IMR-90 (cell line): Measurements from ENCODE around the gene RER1. TPM values are rescaled to one million over a fixed set of nuclear protein-coding genes. Genes with fewer than 3 reads are reported as not detected.

Source experiments
- ATAC-seq: fragments of 200-7000 bp; cut with Tn5 transposase; 2 replicates; pipeline ENCODE4 v1.9.1; 2020; ENCODE audit warnings: low read depth, mild to moderate bottlenecking, moderate library complexity
- BruUV-seq: library from RNA; stranded (reverse); fragments of 400-500 nt; replicated peaks from 2 replicates; lab custom pipeline; 2021; lab: Mats Ljungman, UMichigan
- CTCF ChIA-PET: fragments of 300-600 bp; formaldehyde crosslinking; extraction: SDS; loops from one replicate; lab custom pipeline; 2021; ENCODE audit warnings: antibody characterized with exemption; lab: Yijun Ruan, JAX
- POLR2A ChIA-PET: fragments of 300-600 bp; sonication (Branson Sonifier 250); formaldehyde crosslinking; loops from one replicate; lab custom pipeline; 2022; ENCODE audit warnings: antibody characterized with exemption; ENCODE audit not compliant: unreplicated experiment; lab: Charles Lee
- DNase-seq: peaks from one replicate; pipeline ENCODE4 v3.0.0; 2013
- H2AFZ ChIP-seq: replicated peaks from 2 replicates; pipeline ENCODE3; 2013; ENCODE audit warnings: low read length, mild to moderate bottlenecking; ENCODE audit not compliant: poor library complexity
- H2AK5ac ChIP-seq: 2 replicates; pipeline ENCODE4 v1.6.1; 2013; ENCODE audit warnings: low read depth, low read length, inconsistent platforms
- H2AK9ac ChIP-seq: replicated peaks from 2 replicates; pipeline ENCODE3; 2013; ENCODE audit warnings: mild to moderate bottlenecking, low read depth, low read length, moderate library complexity; ENCODE audit not compliant: poor library complexity
- H2BK120ac ChIP-seq: 2 replicates; pipeline ENCODE4 v1.6.1; 2013; ENCODE audit warnings: low read depth, low read length, inconsistent platforms
- H2BK15ac ChIP-seq: 3 replicates; pipeline ENCODE4 v1.6.1; 2013; ENCODE audit warnings: low read depth, low read length, inconsistent platforms
- H2BK20ac ChIP-seq: 2 replicates; pipeline ENCODE4 v1.6.1; 2013; ENCODE audit warnings: low read depth, mild to moderate bottlenecking, inconsistent platforms, low read length, moderate library complexity
- H2BK5ac ChIP-seq: 2 replicates; pipeline ENCODE4 v1.6.1; 2013; ENCODE audit warnings: mild to moderate bottlenecking, low read depth, low read length, inconsistent platforms; ENCODE audit not compliant: poor library complexity, severe bottlenecking
- H3K14ac ChIP-seq: replicated peaks from 2 replicates; pipeline ENCODE4 v1.6.1; 2013; ENCODE audit warnings: low read depth, low read length, inconsistent platforms
- H3K18ac ChIP-seq: 2 replicates; pipeline ENCODE4 v1.6.1; 2013; ENCODE audit warnings: low read depth, low read length, control low read depth
- H3K23ac ChIP-seq: 2 replicates; pipeline ENCODE4 v1.6.1; 2013; ENCODE audit warnings: low read depth, low read length, inconsistent platforms
- H3K27ac ChIP-seq: 2 replicates; pipeline ENCODE4 v1.5.1; 2013; ENCODE audit warnings: mild to moderate bottlenecking, control low read depth, low read length; ENCODE audit not compliant: insufficient read depth
- H3K27me3 ChIP-seq: 2 replicates; pipeline ENCODE4 v1.6.1; 2013; ENCODE audit warnings: low read length; ENCODE audit not compliant: control insufficient read depth, insufficient read depth
- H3K36me3 ChIP-seq: 2 replicates; pipeline ENCODE4 v1.6.1; 2013; ENCODE audit warnings: low read length, mixed read lengths; ENCODE audit not compliant: control insufficient read depth, insufficient read depth
- H3K4ac ChIP-seq: 2 replicates; pipeline ENCODE4 v1.6.1; 2013; ENCODE audit warnings: low read depth, low read length, inconsistent platforms
- H3K4me1 ChIP-seq: 2 replicates; pipeline ENCODE4 v1.6.1; 2013; ENCODE audit warnings: low read length, mixed read lengths; ENCODE audit not compliant: control insufficient read depth, insufficient read depth
- H3K4me2 ChIP-seq: 2 replicates; pipeline ENCODE4 v1.6.1; 2013; ENCODE audit warnings: low read depth, mild to moderate bottlenecking, control low read depth, low read length, moderate library complexity
- H3K4me3 ChIP-seq: 2 replicates; pipeline ENCODE4 v1.5.1; 2013; ENCODE audit warnings: low read depth, mild to moderate bottlenecking, control low read depth, low read length, moderate library complexity; ENCODE audit not compliant: insufficient read depth
- H3K56ac ChIP-seq: 2 replicates; pipeline ENCODE4 v1.6.1; 2013; ENCODE audit warnings: low read length, inconsistent platforms; ENCODE audit not compliant: insufficient read depth; ENCODE audit errors: extremely low read depth
- H3K79me1 ChIP-seq, 2 experiments: 2 replicates each; pipeline ENCODE4 v1.6.1; 2013; ENCODE audit warnings: low read length in 2 of 2, inconsistent platforms in 1 of 2, low read depth in 1 of 2
- H3K9ac ChIP-seq: 2 replicates; pipeline ENCODE4 v1.6.1; 2013; ENCODE audit warnings: low read depth, low read length, control low read depth
- H3K9me1 ChIP-seq: 2 replicates; pipeline ENCODE4 v1.6.1; 2013; ENCODE audit warnings: low read length, inconsistent platforms; ENCODE audit not compliant: insufficient read depth
- H3K9me3 ChIP-seq: 2 replicates; pipeline ENCODE4 v1.6.1; 2013; ENCODE audit warnings: low read length; ENCODE audit not compliant: control insufficient read depth, insufficient read depth
- H4K20me1 ChIP-seq: 2 replicates; pipeline ENCODE4 v1.6.1; 2013; ENCODE audit warnings: low read length, inconsistent platforms; ENCODE audit not compliant: insufficient read depth
- H4K5ac ChIP-seq: 2 replicates; pipeline ENCODE4 v1.6.1; 2013; ENCODE audit warnings: mild to moderate bottlenecking, low read depth, low read length, control low read depth
- H4K8ac ChIP-seq, 2 experiments: 2 replicates each; pipeline ENCODE4 v1.6.1; 2013; ENCODE audit warnings: low read depth in 2 of 2, low read length in 2 of 2, control low read depth in 1 of 2, inconsistent platforms in 1 of 2
- H4K91ac ChIP-seq: 2 replicates; pipeline ENCODE4 v1.6.1; 2013; ENCODE audit warnings: low read depth, low read length, inconsistent platforms; ENCODE audit not compliant: insufficient read depth
- MAZ ChIP-seq: IDR thresholded peaks from 2 replicates; pipeline ENCODE4 v1.6.1; 2012; ENCODE audit warnings: low read depth, mild to moderate bottlenecking, low read length, improper control_type of control experiment, moderate library complexity, borderline replicate concordance
- MXI1 ChIP-seq: IDR thresholded peaks from 2 replicates; pipeline ENCODE4 v1.6.1; 2012; ENCODE audit warnings: low read depth, mild to moderate bottlenecking, low read length, moderate library complexity, borderline replicate concordance
- SMC3 ChIP-seq: fragments of 150-350 bp; IDR thresholded peaks from 2 replicates; pipeline ENCODE4 v1.6.1; 2016; ENCODE audit warnings: low read depth, mild to moderate bottlenecking, antibody characterized with exemption, low read length, moderate library complexity
- WGBS, 2 experiments: methylation state at CpG; one replicate each; pipeline versions ENCODE4 v1.1.5 to v1.1.7; 2013; ENCODE audit warnings: missing lambda C conversion rate in 2 of 2; ENCODE audit not compliant: insufficient read length in 1 of 2; ENCODE audit errors: extremely low coverage in 2 of 2; 5-methylcytosine and 5-hydroxymethylcytosine counted together
- dilution Hi-C: fragments of 300-500 bp; cut with HindIII; formaldehyde crosslinking; loops from one replicate; pipeline ENCODE4 v1.14.3; 2018; ENCODE audit warnings: low sequenced_read_pairs; ENCODE audit not compliant: unreplicated experiment
- in situ Hi-C: fragments of 300-500 bp; cut with MboI; formaldehyde crosslinking; loops from 3 replicates; pipeline ENCODE4 v1.14.3; 2019; ENCODE audit warnings: low sequenced_read_pairs, inconsistent platforms, mixed read lengths
- intact Hi-C: fragments of 100-400 bp; cut with micrococcal nuclease; formaldehyde crosslinking; loops from 2 replicates; pipeline ENCODE4 v1.10.0; 2022
- polyA plus RNA-seq, 3 experiments: library from polyadenylated mRNA; depleted of rRNA; stranded (reverse); fragments of >200 nt; gene quantifications; 2 replicates each; pipeline ENCODE4 v1.2.3, GENCODE V29; 2012; ENCODE audit warnings: low replicate concordance in 1 of 3
- total RNA-seq: library from RNA; depleted of rRNA; stranded (reverse); fragments of >200 nt; gene quantifications from 2 replicates; pipeline ENCODE4 v1.2.3, GENCODE V29; 2012

The RER1 gene
- total and polyA plus RNA-seq, 2 of the 4 experiments (the other 2 are of a cell fraction): 47.1 to 240 TPM

DNA sequence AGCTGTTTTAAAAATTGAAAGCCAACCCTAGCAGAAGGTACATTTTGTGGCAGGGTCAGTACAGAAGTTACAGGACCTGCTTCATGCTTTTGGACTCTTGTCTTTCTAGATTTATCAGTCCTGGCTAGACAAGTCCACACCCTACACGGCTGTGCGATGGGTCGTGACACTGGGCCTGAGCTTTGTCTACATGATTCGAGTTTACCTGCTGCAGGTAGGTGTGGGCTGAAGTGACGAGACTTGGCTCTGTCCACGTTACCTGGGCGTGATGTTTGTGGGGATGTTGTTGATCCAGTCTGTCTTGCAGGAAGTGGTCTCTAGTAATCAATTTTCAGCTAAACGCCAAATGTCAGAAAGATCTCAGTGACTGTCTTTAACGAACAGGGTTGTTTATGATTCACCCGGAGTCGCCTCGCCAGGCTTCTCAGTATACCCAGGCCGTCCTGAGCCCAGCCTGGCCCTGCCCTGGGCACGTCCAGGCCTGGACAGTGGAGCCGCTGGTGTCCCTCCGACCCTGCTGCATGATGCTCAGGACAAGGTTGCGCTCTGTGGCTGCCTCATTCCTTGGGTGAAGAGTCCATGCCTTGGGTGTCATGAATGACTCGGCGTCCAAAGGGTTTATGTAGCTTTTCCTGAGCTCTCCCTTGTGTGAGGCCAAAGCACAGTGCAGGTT lies 5.5 kb downstream of the RER1 start:
- Histone ChIP-seq H3K9ac (no peak overlapping the region), H3K79me1 (peaks cover 30 to 84% of the 10 kb centered on the region in 2 experiments), H3K27me3 (no peaks in the 10 kb centered on the region), H2BK5ac (no peak overlapping the region), H2AK5ac (no peak overlapping the region), H2AK9ac (no peak overlapping the region), H3K4me3 (no peak overlapping the region), H3K56ac (no peak overlapping the region), H2BK20ac (no peak overlapping the region), H4K8ac (no peak overlapping the region), H3K14ac (no peak overlapping the region), H3K9me1 (peaks cover 5% of the 10 kb centered on the region), H4K20me1 (peaks cover 75% of the 10 kb centered on the region), H3K9me3 (no peaks in the 10 kb centered on the region), H3K18ac (no peak overlapping the region), H2BK15ac (no peak overlapping the region), H3K4me1 (peaks cover 5% of the 10 kb centered on the region), H2BK120ac (no peak overlapping the region), H2AFZ (no peak overlapping the region), H4K91ac (no peak overlapping the region), H3K27ac (no peak overlapping the region), H3K4ac (no peak overlapping the region), H4K5ac (no peak overlapping the region), H3K36me3 (peaks cover 75% of the 10 kb centered on the region), H3K23ac (no peak overlapping the region), H3K4me2 (no peak overlapping the region)
- TF ChIP-seq MXI1 (no peak), SMC3 (no peak), MAZ (no peak)
- ChIA-PET POLR2A (no interaction called here), CTCF (no interaction called here)
- BruUV-seq: no TSS peak
- intact Hi-C loops (no loop called here), dilution Hi-C loops (no loop called here), in situ Hi-C loops (no loop called here)
- DNase-seq (no peak), ATAC-seq (no peak)
- 97% methylated on average over 16 of the region's 19 CpGs; no CpG with 5 or more reads in 1 of the 2 experiments for WGBS, 2 experiments
